GM18499 (cell line): ENCODE results near the gene KRT6B.
"Not testable (repeated sequence)": the region's sequence is repeated elsewhere in the genome, so short reads cannot be mapped to it uniquely, and the experiment has no call there.

Experiments
- ATAC-seq: cut with Tn5 transposase; IDR thresholded peaks from one replicate; pipeline ENCODE4 v1.9.1; 2021; ENCODE audit warnings: moderate number of reproducible peaks; ENCODE audit not compliant: insufficient read depth, unreplicated experiment

The KRT6B gene

DNA sequence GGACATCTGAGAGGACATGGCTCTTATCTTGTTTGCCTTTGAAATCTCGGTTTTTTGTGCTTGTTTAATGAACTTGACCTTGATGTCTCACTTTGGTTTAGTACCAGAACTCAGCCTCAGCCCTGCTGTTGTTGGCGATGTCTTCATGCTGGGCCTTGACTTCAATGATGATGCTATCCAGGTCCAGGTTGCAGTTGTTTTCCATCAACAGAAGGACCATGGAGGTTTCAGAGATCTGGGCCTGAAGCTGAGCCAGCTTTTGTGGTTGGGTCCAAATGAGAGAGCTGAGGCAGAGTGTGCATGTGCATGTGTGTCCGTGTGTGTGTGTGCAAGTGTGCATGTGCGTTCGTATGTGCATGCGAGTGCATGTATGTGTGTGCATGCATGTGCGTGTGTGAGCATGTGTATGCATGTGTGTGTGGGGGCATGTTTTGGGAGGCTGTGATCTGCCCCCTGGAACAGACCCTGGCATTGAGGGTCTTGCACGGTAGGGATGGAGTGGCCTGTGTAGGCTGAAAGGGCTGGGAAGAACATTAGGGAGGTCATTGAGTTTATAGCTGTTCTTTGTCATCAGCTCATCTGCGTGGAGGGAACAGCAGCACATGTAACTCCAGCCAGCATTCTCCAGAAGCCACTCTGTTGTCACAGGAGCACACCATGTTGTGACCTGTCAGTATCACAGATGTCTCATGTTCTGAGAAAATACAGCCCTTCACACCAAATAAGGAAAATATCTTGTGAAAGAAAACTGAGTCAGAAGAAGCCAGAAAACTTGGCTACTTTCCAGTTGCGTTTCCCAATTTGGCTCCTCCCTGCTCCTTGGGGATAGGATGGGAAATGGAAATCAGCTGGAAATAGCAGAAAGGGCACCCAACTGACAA, 35.8 kb downstream of the KRT6B start:
- no peak for ATAC-seq

DNA sequence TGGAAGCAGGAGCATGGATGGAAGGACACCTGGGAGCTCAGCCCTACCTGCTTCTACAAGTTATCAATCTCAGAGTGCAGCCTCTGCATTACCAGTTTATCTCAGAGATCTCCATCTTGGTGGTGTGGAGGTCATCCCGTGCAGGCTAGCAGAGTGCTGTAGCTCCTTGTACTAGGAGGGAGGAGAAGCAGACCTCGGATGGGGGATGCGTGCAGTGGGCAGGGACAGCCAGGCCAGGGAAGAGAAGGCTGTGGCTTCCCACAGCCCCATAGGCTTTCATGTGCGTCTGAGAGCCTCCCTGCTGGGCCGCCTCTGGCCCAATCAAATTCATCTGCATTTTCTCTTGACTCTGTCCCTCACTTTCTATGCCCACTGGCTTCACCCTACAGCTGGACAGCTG, 37.0 kb downstream of the KRT6B start:
- ATAC-seq = no peak

DNA sequence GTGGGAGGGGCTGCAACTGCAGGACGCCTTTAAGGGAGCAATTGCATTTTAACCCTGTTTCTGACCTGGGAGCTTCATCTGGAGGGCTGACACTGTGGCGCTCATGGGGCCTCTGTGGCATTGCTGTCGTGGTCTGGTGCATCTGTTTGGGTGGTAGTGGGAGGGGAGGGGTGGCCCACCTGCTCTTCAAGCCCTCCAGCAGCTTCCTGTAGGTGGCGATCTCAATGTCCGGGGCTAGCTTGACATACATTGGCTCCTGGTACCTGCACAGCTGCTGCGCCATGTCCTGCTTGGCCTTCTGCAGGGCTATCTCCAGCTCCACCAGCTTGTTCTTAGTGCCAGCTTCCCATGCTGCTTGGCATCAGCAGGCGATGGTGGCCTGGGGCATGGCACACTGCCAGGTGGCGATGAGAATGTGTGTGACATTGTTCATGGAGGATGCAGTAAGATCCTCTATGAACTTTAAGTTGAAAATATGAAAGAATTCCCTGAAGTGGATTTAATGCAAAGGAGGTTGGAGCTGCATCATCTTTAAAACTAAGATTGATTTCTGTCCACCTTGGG, 38.1 kb downstream of the KRT6B start:
- ATAC-seq = no peak

DNA sequence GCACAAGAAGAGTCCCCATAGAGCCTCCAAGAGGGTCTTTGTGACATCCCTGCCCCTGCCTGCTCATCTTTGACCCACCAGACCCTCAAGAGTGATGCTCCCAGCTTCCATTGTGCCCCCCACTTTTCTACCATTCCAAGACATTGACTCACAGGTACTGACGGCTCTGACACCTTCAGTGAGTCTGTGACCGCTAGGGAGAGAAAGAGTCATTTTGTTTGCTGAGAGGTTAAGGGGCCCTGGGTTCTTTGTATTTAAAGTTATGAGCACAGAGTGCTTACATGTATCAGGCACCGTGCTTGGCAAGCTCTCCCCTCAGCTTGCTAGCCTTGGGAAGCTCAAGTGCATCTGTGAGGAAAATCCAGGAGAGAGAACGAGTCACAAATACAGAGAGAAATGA, 38.7 kb downstream of the KRT6B start:
- no peak for ATAC-seq

DNA sequence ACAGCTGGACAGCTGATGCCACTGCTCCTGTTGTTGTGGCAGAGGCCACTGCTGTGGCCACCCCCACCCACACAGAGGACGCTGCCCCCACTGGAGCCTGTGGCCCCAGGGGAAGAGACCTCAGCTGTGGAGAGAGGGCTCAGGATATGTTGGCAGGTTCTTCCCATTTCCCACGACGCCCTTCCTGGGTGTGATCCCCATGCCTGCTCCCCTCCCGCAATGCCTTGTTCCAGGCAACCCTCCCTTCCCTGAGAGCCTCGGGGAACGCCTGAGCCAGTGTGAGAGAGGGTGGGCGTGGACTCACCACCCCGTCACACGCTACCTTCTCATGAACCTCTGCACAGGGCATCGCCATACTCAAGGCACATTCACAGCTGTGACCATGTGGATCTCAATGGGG, 40.1 kb downstream of the KRT6B start:
- ATAC-seq = no peak

DNA sequence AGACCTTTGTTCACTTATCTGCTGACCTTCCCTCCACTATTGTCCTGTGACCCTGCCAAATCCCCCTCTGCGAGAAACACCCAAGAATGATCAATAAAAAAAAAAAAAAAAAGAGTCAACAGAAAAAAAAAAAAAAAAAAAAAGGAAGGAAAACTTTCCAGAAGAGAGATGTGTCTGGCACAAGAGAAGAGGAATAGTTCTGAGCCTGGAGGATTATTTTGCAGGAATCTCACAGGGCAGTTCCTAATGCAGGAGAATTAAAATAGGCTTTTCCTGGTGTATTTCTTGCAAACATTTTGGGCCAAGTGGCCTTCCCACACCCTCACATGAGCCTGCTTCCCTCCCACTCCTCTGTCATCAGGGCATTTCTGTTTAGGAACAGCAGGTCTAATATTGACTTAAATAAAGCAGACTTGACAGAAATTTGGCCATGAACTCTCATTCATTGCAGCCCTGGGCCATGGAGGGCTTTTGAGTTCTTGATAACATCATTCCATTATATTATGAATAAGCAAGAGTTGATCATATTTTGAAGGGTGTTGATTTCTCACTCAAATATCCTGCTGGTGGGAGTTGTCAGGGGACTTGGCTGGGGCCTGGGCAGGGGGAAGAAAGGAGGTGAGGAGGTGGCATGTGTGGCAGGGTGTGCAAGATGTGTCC, 41.2 kb downstream of the KRT6B start:
- ATAC-seq = not testable (repeated sequence)

DNA sequence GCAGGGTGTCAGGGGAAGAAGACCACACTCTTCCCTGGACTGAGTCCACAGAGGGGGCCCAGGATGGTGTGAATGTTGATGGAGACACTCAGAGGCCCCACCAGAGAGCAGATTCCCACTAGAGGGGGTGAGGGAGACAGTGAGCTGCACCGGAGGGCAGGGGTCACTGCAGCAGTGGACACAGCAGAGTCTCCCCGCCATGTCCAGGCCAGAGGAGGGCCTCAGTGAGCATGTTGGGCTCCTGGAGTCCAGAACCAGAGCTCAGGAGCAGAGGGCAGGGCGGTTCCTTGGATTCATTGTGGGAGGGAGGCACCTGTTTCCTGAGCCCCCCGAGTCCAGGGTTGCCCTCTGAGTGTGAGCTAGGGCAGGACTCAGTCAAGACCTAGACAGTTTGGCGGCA, 44.0 kb downstream of the KRT6B start:
- no peak for ATAC-seq

DNA sequence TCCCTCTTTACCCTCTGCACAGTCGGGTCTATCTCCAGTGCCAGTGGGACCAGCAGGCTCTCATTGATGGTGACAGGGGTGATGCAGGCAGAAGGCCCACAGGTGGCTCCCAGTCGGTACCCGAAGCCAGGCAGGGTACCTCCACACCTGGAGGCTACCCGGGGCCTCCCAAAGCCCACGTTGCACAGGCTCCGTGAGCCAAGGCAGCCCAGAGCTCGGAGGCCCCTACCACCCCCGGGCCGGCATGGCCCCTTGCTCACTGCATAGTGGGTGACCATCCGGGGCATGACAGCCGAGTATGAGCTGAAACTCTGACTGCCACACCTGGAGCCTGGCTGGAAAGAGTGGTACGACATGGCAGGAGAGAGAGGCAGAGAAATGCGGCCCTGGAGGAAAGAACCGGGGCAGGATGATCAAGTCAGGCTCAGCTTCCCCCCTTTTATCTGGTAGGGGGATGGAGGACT, 46.0 kb downstream of the KRT6B start, which contains the start of gene KRT82:
Gene KRT82, minus strand, starts transcription at position 414 of the 464 bp plus-strand sequence. Its CDS starts 58 bp downstream, at position 356.
- no peak for ATAC-seq

DNA sequence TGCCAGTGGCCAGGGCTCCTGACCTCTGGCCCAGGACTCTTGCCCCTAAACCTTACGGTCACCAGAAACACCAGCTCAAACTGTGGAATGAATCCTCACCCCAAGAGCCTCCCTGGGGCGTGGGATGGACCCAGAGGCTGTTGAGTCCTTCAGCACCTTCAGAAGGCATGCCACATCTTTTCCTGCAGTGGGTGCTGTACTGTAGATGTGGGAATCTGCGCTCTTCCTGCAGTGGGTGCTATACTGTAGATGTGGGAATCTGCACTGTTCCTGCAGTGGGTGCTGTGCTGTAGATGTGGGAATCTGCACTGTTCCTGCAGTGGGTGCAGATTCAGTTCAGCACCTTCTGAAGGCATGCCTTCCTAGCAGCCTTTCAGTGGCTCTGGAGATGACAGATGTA, 47.0 kb downstream of the KRT6B start:
- no peak for ATAC-seq

DNA sequence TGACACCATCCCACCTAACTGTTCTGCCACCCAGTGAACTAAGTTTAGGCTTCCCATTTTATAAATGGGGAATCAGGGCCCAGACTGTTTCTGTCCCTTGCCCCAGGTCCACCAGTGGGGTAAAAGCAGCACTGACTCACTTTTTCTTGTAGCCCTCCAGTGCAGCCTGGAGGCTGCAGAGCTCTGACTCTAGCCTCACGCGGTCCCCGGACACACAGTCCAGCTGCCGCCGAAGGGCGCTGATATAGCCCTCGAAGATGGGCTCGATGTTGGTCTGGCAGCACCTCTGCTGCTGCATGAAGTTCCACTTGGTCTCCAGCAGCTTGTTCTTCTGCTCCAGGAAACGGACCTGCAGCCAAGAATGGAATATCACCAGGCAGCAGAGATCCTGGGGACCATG, 48.4 kb downstream of the KRT6B start:
- ATAC-seq = no peak

DNA sequence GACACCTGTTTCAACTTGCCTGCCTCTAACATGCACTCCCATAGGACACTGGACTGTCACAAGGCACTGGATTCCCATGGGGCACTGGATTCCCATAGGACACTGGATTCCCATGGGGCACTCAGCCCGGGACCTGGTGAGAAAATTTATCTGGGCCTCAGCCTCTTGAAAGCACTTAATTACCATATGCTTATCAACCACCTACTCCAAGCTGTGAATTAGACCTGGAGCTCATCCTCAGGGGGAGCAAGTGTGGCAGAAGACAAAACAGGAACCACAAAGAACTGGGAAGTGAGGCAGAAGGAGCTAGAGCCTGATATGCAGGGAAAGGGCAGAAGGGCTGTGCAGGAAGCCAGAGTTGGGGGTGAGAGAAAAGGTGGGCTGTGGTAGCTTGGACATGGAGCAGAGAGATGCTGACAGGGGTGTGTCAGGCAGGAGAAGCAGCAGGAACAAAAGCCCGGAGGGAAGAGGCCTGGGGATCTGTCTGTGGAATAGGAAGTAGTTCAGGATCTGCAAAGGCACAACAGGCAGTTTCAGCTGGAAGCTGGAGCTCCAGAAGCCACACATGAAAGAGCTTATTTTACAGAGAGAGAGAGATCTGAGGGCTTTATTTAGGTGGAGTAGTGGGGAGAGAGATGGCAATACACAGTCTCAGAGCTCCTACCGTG, 48.9 kb downstream of the KRT6B start:
- no peak for ATAC-seq

DNA sequence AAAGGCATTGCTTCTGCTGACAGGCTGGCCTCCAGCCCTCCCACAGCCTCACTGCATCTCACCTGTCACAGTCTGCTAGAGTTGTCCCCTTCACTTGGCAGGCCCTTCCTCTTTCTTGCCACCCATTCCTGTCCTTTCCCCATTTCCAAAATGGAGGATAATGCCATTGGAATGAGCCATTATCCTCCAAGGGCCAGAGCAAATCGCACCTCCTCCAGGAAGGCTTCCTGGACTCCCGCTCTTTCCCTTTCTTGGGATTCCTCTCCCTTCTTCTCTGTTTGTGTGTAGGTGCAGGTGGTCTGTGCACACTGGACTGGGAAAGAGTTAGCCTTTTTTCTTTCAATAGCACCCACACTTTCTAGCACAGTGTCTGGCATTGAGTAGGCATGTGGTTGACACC, 49.6 kb downstream of the KRT6B start:
- no peak for ATAC-seq

DNA sequence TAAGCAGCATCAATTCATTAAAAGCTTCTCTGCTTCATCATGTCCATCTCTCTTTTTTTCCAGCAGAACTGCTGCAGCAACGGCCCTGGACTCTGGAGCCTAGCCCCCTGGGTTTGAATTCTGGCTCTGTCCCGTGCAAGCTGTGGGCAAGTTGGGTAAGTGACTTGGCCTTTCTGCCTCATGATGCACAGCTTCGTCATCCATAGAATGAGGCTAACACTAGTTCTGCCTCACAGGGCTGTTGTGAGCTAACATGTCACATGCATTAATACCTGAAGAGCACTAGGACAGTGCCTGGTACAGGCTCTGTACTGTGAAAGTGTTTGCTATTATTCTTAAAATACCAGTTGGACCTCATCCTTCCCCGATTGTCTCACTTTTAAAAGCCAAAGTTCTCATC, 50.0 kb downstream of the KRT6B start:
- no peak for ATAC-seq

DNA sequence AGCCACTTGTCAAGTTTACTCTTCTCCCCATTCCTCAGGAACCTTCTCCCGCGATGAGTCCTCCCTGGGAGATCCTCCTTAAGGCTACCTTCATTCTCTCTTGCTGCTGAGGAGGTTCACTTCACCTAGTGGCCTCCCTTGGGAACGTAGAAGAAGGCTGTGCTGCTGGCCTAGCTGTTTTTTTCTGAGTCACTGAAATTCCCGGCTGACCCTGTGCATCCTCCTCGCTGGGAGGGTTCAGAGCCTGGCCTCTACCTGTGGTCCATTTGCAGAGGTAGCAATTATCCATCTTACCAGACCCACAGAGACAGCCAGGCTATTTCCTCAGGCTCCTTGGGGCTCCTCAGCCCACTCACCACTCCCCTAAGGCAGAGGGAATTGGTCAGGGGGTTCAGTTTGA, 50.4 kb downstream of the KRT6B start:
- ATAC-seq = no peak

DNA sequence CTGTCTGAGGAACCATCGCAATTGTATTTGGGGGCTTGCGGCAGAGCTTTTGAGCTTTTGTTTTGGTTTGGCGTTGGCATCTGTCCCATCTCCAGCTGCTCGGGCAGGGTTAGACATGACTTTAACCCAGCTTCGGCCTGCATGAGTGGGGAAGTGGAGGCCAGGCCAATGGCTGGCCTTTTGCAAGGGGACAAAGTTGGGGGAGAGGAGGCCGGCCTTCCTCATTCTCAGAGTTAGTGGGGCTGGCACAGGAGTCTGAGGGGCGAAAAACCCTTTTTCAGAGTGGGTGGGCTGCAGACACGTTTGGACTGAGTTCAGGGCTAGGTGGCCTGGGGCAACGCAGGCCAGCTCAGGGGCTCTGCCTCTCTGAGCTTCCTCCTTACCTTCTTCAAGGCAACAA, 51.0 kb downstream of the KRT6B start:
- no peak for ATAC-seq

DNA sequence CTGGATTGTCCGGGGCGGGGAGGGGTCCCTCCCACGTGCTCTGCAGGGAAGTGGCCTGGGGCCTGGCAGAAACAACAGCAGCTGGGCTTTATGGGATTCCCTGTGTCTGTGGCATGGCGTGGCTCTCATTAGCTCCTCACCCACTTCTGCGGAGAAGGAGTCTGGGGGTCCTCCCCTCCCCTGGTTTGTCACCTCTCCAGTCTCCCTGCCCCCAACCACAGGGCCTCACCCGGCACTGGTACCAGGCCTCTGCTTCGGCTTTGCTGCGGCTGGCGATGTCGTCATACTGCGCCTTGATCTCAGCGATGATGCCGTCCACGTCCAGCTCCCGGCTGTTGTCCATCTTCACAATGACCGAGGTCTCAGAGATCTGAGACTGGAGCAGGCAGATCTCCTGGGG, 52.2 kb downstream of the KRT6B start:
- no peak for ATAC-seq

DNA sequence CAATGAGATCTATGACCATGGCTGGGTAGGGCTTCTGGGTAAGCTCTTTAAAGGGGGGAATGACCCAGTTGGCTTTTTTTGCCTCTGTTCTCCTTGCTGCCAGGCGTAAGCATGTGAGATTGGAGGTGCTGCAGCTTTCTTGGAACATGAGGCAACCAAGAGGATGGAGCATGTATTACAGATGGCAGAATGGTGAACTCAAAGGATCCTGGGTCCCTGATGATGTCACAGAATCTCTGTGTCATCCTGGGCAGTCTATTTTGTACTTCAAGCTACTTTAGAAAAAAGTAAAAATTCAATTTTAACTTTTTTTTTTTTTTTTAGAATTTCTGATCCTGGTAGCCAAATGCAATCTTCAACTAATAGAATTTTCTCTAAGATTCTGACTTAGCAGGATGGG, 53.8 kb downstream of the KRT6B start:
- no peak for ATAC-seq

DNA sequence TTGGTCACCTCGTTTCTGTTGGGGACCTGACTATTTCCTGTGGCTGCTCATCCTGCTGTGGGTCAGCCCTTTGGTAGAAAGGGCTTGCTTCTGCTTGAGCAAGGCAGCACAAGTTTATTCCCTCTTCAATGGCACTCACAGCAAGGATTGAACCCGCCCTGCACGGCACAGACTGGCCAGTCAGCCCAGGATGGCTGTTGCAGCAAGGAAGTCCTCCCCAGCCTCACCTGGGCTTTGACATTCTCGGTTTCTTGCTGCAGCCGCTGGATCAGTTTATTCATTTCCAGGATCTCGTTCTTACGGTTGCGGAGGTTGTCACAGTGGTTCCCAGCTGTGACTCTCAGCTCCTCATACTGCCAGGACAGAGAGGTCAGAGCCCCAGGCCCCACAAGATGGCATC, 55.3 kb downstream of the KRT6B start:
- ATAC-seq = no peak
